A673 (cell line): Measurements from ENCODE around the gene PTPN14.

Experiments used
- EZH2 ChIP-seq: fragments of 200-600 bp; sonication (generic); IDR thresholded peaks from 2 replicates; pipeline ENCODE4 v1.6.1; 2017; ENCODE audit warnings: borderline replicate concordance, low read depth, mild to moderate bottlenecking, mixed read lengths, antibody characterized with exemption, low read length; ENCODE audit not compliant: poor library complexity, severe bottlenecking
- TF ChIP-seq, protein P1 (sequence below): fragments of 300-800, 200-600 bp; sonication (generic); conservative IDR thresholded peaks from 2 replicates; pipeline ENCODE4 v1.5.1; 2017; ENCODE audit warnings: low read depth, mild to moderate bottlenecking, antibody characterized with exemption, low read length, moderate library complexity, mixed read lengths

DNA sequence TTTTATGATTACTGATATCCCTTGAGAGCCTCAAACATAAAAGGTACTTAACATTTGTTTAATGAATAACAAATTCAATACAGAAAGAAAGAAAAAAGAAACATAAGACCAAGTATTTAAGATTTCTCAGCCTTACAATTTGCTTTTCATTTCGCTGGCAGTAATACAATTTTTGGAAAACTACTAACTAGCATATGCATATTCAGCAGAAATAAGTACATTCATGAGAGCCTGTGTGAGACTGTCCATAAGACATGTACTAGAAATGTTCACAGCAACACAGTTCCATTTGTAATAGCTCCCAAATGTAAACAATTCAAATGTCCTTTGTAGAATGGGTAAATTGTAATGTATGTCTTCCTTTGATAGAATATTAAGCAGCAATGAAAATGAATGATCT lies 119.2 kb downstream of the PTPN14 start:
- TF ChIP-seq, protein P1, sequence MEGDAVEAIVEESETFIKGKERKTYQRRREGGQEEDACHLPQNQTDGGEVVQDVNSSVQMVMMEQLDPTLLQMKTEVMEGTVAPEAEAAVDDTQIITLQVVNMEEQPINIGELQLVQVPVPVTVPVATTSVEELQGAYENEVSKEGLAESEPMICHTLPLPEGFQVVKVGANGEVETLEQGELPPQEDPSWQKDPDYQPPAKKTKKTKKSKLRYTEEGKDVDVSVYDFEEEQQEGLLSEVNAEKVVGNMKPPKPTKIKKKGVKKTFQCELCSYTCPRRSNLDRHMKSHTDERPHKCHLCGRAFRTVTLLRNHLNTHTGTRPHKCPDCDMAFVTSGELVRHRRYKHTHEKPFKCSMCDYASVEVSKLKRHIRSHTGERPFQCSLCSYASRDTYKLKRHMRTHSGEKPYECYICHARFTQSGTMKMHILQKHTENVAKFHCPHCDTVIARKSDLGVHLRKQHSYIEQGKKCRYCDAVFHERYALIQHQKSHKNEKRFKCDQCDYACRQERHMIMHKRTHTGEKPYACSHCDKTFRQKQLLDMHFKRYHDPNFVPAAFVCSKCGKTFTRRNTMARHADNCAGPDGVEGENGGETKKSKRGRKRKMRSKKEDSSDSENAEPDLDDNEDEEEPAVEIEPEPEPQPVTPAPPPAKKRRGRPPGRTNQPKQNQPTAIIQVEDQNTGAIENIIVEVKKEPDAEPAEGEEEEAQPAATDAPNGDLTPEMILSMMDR, result no peak
- no peak for TF ChIP-seq EZH2
